Activated T-helper 1 cell treated with anti-CD3 and anti-CD28 coated beads, Interleukin-12 subunit alpha, Interleukin-12 subunit beta, Interleukin-2, Interleukin-4 antibody, amounts not matched to agents 30 ng/mL and 10 ng/mL and 1 ng/mL, durations not matched to agents 14 hours and 24 hours and 36 hours (primary cell): ENCODE data around the gene OTOF. TPM values are rescaled to one million over a fixed set of nuclear protein-coding genes. Genes with fewer than 3 reads are reported as not detected.
"Not testable (repeated sequence)": the region's sequence is repeated elsewhere in the genome, so short reads cannot be mapped to it uniquely, and the experiment has no call there.

Experiments used
- DNase-seq: peaks from one replicate; pipeline ENCODE4 v3.0.0; 2021; ENCODE audit warnings: low spot score
- H3K27ac Mint-ChIP-seq: one replicate; pipeline ENCODE4 v1.8.0; 2021; ENCODE audit warnings: mild to moderate bottlenecking, mixed read lengths
- H3K27me3 Mint-ChIP-seq: one replicate; pipeline ENCODE4 v1.8.0; 2022; ENCODE audit warnings: mild to moderate bottlenecking, moderate library complexity, mixed read lengths; ENCODE audit not compliant: insufficient read depth
- H3K36me3 Mint-ChIP-seq: one replicate; pipeline ENCODE4 v1.8.0; 2021; ENCODE audit warnings: low read depth, mixed read lengths
- H3K4me1 Mint-ChIP-seq: one replicate; pipeline ENCODE4 v1.8.0; 2021; ENCODE audit warnings: low read depth, mixed read lengths
- H3K4me3 Mint-ChIP-seq: one replicate; pipeline ENCODE4 v1.8.0; 2021; ENCODE audit warnings: mild to moderate bottlenecking, moderate library complexity, mixed read lengths
- H3K9me3 Mint-ChIP-seq: one replicate; pipeline ENCODE4 v1.8.0; 2021; ENCODE audit warnings: mixed read lengths
- intact Hi-C: fragments of 100-400 bp; cut with micrococcal nuclease; formaldehyde crosslinking; loops from one replicate; pipeline ENCODE4 v1.15.1; 2024
- total RNA-seq: library from RNA; stranded (reverse); gene quantifications from 2 replicates; pipeline ENCODE4 v1.2.3, GENCODE V29; 2022

OTOF gene
- total RNA-seq, 1 donor from 2014 or later: 5.9 TPM

- no peak for DNase-seq
- Mint-ChIP-seq H3K4me3 (no peak overlapping the region), H3K4me1 (peaks cover 8% of the 10 kb centered on the region), H3K27me3 (no peaks in the 10 kb centered on the region), H3K27ac (no peak overlapping the region), H3K36me3 (peaks cover 12% of the 10 kb centered on the region), H3K9me3 (peaks cover 12% of the 10 kb centered on the region)
- intact Hi-C loops: no loop called here
Measured at GRCh38 chr2:26474261-26474785, 3.6 kb downstream of the OTOF start.

GRCh38 chr2:26473796-26474195 is 4.1 kb downstream of the OTOF start:
- Mint-ChIP-seq H3K4me3 (no peak overlapping the region), H3K36me3 (peaks cover 15% of the 10 kb centered on the region), H3K9me3 (peaks cover 15% of the 10 kb centered on the region), H3K27me3 (no peaks in the 10 kb centered on the region), H3K4me1 (peaks cover 8% of the 10 kb centered on the region), H3K27ac (no peak overlapping the region)
- intact Hi-C loops: no loop called here
- no peak for DNase-seq

- Mint-ChIP-seq H3K4me3 (no peak overlapping the region), H3K4me1 (peaks cover 7% of the 10 kb centered on the region), H3K27ac (no peak overlapping the region), H3K27me3 (no peaks in the 10 kb centered on the region), H3K9me3 (peaks cover 15% of the 10 kb centered on the region), H3K36me3 (peaks cover 15% of the 10 kb centered on the region)
- no peak for DNase-seq
- intact Hi-C loops: no loop called here
Measured at GRCh38 chr2:26472821-26473655, 4.9 kb downstream of the OTOF start.

GRCh38 chr2:26471766-26472706 is 5.9 kb downstream of the OTOF start:
- intact Hi-C loops: no loop called here
- H3K4me3 Mint-ChIP-seq: no peak overlapping the region
- DNase-seq: no peak
- no peak overlapping the region for H3K27ac Mint-ChIP-seq
- H3K36me3 Mint-ChIP-seq: peaks cover 15% of the 10 kb centered on the region
- no peaks in the 10 kb centered on the region for H3K27me3 Mint-ChIP-seq
- no peaks in the 10 kb centered on the region for H3K4me1 Mint-ChIP-seq
- peaks cover 15% of the 10 kb centered on the region for H3K9me3 Mint-ChIP-seq

GRCh38 chr2:26471289-26471688 is 6.6 kb downstream of the OTOF start:
- Mint-ChIP-seq H3K4me1 (no peaks in the 10 kb centered on the region), H3K27me3 (no peaks in the 10 kb centered on the region), H3K9me3 (peaks cover 15% of the 10 kb centered on the region), H3K27ac (no peak overlapping the region), H3K36me3 (peaks cover 15% of the 10 kb centered on the region), H3K4me3 (no peak overlapping the region)
- no peak for DNase-seq
- intact Hi-C loops: no loop called here

- Mint-ChIP-seq H3K36me3 (peaks cover 15% of the 10 kb centered on the region), H3K4me3 (no peak overlapping the region), H3K27ac (no peak overlapping the region), H3K9me3 (peaks cover 15% of the 10 kb centered on the region), H3K27me3 (no peaks in the 10 kb centered on the region), H3K4me1 (no peaks in the 10 kb centered on the region)
- intact Hi-C loops: no loop called here
- no peak for DNase-seq
Measured at GRCh38 chr2:26470601-26471260, 7.2 kb downstream of the OTOF start.

- peaks cover 15% of the 10 kb centered on the region for H3K36me3 Mint-ChIP-seq
- peaks cover 15% of the 10 kb centered on the region for H3K9me3 Mint-ChIP-seq
- no peak overlapping the region for H3K4me3 Mint-ChIP-seq
- intact Hi-C loops: loop anchor here (1.0 to 2.0 kb wide), 5 partner anchors 123 to 519 kb away; partner anchors contain the start of genes HADHA and HADHB
- no peak for DNase-seq
- no peak overlapping the region for H3K27ac Mint-ChIP-seq
- H3K4me1 Mint-ChIP-seq: no peaks in the 10 kb centered on the region
- H3K27me3 Mint-ChIP-seq: no peaks in the 10 kb centered on the region
Measured at GRCh38 chr2:26469955-26470354, 8.0 kb downstream of the OTOF start.

- H3K27ac Mint-ChIP-seq: no peak overlapping the region
- peaks cover 15% of the 10 kb centered on the region for H3K9me3 Mint-ChIP-seq
- peaks cover 15% of the 10 kb centered on the region for H3K36me3 Mint-ChIP-seq
- H3K27me3 Mint-ChIP-seq: no peaks in the 10 kb centered on the region
- intact Hi-C loops: loop anchor here (1.0 to 2.0 kb wide), 5 partner anchors 122 to 518 kb away; partner anchors contain the start of genes HADHA and HADHB
- no peaks in the 10 kb centered on the region for H3K4me1 Mint-ChIP-seq
- DNase-seq: peak; percentile 37
- H3K4me3 Mint-ChIP-seq: no peak overlapping the region
Measured at GRCh38 chr2:26469092-26469710, 8.7 kb downstream of the OTOF start.

GRCh38 chr2:26468544-26468943 is 9.4 kb downstream of the OTOF start:
- intact Hi-C loops: loop anchor here (2.0 kb wide), 2 partner anchors 138 to 224 kb away; partner anchors contain the start of genes HADHA and HADHB
- DNase-seq, H3K4me1 Mint-ChIP-seq, H3K27ac Mint-ChIP-seq, H3K27me3 Mint-ChIP-seq, H3K4me3 Mint-ChIP-seq: not testable (repeated sequence)
- peaks cover 15% of the 10 kb centered on the region for H3K36me3 Mint-ChIP-seq
- peaks cover 15% of the 10 kb centered on the region for H3K9me3 Mint-ChIP-seq

GRCh38 chr2:26466662-26467310 is 11.1 kb downstream of the OTOF start:
- peaks cover 11% of the 10 kb centered on the region for H3K9me3 Mint-ChIP-seq
- DNase-seq: no peak
- H3K4me3 Mint-ChIP-seq: no peak overlapping the region
- H3K4me1 Mint-ChIP-seq: no peaks in the 10 kb centered on the region
- H3K36me3 Mint-ChIP-seq: peaks cover 11% of the 10 kb centered on the region
- intact Hi-C loops: no loop called here
- H3K27ac Mint-ChIP-seq: no peak overlapping the region
- H3K27me3 Mint-ChIP-seq: no peaks in the 10 kb centered on the region

- H3K4me3 Mint-ChIP-seq: no peak overlapping the region
- DNase-seq: no peak
- intact Hi-C loops: no loop called here
- H3K9me3 Mint-ChIP-seq: peaks cover 9% of the 10 kb centered on the region
- no peaks in the 10 kb centered on the region for H3K4me1 Mint-ChIP-seq
- H3K27ac Mint-ChIP-seq: no peak overlapping the region
- H3K36me3 Mint-ChIP-seq: peaks cover 11% of the 10 kb centered on the region
- H3K27me3 Mint-ChIP-seq: no peaks in the 10 kb centered on the region
Measured at GRCh38 chr2:26465981-26466471, 11.9 kb downstream of the OTOF start.
